Stimulated activated naive B cell treated with anti-CD40 and anti-IgM and Interleukin-4, amounts not matched to agents 10 μg/mL and 1 μg/mL and 100 μg/mL, for 72 hours (primary cell): ENCODE results near the gene BTBD9.

Source experiments
- ATAC-seq, 2 donors: fragments of 150-1000 bp; cut with Tn5 transposase; replicated peaks; 2 replicates each; pipeline ENCODE4 v1.10.0; 2021; ENCODE audit warnings: moderate library complexity in 1 of 2
- DNase-seq: peaks from one replicate; pipeline ENCODE4 v3.0.0; 2021
- H3K27ac Mint-ChIP-seq: one replicate; pipeline ENCODE4 v1.8.0; 2022; ENCODE audit warnings: mild to moderate bottlenecking, mixed read lengths
- H3K27me3 Mint-ChIP-seq, 2 donors: one replicate each; pipeline ENCODE4 v1.8.0; 2022; ENCODE audit warnings: mixed read lengths in 2 of 2
- H3K36me3 Mint-ChIP-seq, 2 donors: one replicate each; pipeline ENCODE4 v1.8.0; 2022; ENCODE audit warnings: mixed read lengths in 2 of 2, mild to moderate bottlenecking in 1 of 2
- H3K4me1 Mint-ChIP-seq, 2 donors: one replicate each; pipeline ENCODE4 v1.8.0; 2022; ENCODE audit warnings: mixed read lengths in 2 of 2, mild to moderate bottlenecking in 1 of 2
- H3K4me3 Mint-ChIP-seq, 2 donors: one replicate each; pipeline ENCODE4 v1.8.0; 2022; ENCODE audit warnings: mild to moderate bottlenecking in 2 of 2, mixed read lengths in 2 of 2, moderate library complexity in 1 of 2
- H3K9me3 Mint-ChIP-seq, 2 donors: one replicate each; pipeline ENCODE4 v1.8.0; 2022; ENCODE audit warnings: mixed read lengths in 2 of 2, mild to moderate bottlenecking in 1 of 2

BTBD9 gene

DNA sequence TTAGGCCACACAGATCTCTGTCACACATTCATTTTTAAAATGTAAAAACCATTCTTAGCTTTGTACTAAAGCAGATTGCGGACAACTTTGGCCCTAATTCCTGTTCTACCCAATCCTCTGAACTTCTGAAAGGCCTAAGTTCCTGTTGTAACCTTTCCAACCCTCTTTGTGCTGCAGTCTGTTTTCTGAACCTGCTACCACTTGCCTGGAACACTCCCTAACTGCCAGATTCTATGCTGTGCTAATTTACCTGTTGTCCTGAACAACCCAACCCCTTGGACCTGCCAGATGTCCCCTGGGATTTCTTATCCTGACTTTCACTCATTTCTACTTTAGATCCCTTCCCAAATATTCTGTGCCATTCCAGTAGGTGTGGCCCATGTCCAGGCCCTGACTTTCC is 421.5 kb downstream of the BTBD9 start:
- H3K9me3 Mint-ChIP-seq = no peaks in the 10 kb centered on the region
- H3K27ac Mint-ChIP-seq = no peak overlapping the region
- ATAC-seq (no peak), DNase-seq (no peak)
- H3K4me3 Mint-ChIP-seq = no peak overlapping the region
- peaks cover 0 to 3% of the 10 kb centered on the region in 2 donors for H3K36me3 Mint-ChIP-seq
- peaks cover 5 to 7% of the 10 kb centered on the region in 2 donors for H3K4me1 Mint-ChIP-seq
- no peaks in the 10 kb centered on the region for H3K27me3 Mint-ChIP-seq

DNA sequence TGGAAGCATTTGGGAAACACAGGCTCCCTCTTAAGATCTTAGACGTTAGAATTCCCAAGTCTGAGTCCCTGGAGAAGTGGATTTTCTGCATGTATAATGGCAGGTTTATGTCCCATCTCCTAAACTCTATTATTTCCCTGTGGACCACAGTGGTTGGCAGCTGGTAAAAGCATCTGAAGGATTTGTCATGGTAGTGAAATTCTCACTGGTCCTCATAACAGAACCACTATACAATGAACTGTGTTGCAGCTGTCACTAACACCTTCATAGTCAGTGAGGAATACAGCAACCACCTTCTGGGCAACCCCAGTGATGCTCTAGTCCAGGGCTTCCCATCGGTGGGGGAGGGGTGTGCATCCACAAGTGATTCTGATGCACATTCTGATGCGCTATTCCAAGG is 423.3 kb downstream of the BTBD9 start:
- Mint-ChIP-seq H3K27ac (peak overlapping the region; percentile 42), H3K27me3 (no peaks in the 10 kb centered on the region), H3K36me3 (peaks cover 0 to 3% of the 10 kb centered on the region in 2 donors), H3K9me3 (no peaks in the 10 kb centered on the region), H3K4me3 (no peak overlapping the region), H3K4me1 (peaks cover 5 to 7% of the 10 kb centered on the region in 2 donors)
- no peak for ATAC-seq
- DNase-seq = no peak

DNA sequence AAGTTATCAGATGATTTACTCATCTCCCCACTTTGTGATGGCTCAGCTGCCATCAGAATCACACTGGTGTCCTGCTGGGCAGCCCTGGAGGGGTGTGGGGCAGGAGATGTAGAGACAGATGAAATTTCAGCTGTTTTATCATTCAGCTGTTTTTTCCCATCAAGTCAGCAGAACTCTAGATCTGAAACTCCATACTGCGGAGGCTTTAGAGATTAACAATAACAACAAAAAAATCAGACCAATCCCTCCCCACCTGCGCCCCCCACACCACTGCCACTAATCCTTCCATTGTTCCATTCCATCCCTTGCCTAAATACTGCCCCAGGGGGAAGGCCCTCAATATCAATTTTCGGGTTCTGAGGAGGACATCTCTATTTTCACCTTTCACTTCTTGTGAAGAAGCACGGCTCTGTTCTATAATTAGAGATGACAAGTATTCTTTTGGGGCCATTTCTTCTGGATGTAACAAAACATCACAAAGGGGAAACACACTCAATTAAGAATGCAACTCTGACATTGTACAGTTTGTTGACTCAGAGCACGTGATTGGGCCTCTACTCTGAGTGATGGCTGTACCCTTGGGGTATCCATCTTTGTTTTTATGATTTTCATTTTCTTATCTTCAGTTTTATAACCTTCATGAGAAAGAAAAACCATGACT is 423.9 kb downstream of the BTBD9 start:
- ATAC-seq = peak; percentile 70 to 84
- Mint-ChIP-seq H3K4me1 (peaks cover 5 to 7% of the 10 kb centered on the region in 2 donors), H3K4me3 (no peak overlapping the region), H3K27ac (peak overlapping the region; percentile 42), H3K27me3 (no peaks in the 10 kb centered on the region), H3K36me3 (no peaks in the 10 kb centered on the region), H3K9me3 (no peaks in the 10 kb centered on the region)
- DNase-seq = no peak

DNA sequence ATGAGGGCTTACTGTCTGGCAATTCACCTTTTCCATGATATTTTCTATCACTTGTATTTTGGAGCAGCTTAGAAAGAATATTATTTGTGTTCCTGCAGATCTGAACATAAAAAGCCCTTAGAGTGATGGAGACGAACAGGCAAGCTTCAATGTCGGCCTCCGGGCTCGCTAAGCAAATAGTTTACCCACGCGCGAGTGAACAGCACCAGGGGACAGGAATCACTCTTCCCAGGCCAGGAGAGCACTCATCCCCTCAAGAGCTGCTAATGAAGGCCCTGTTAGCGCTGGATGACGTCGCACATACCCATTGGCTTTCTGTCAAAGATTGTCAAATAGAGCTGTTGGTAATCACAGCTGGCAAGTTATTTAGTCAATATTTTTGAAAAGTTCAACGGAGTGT is 424.5 kb downstream of the BTBD9 start:
- H3K27me3 Mint-ChIP-seq = no peaks in the 10 kb centered on the region
- H3K27ac Mint-ChIP-seq = no peak overlapping the region
- peaks cover 7% of the 10 kb centered on the region in 2 donors for H3K4me1 Mint-ChIP-seq
- H3K36me3 Mint-ChIP-seq = no peaks in the 10 kb centered on the region
- DNase-seq = no peak
- no peak for ATAC-seq
- no peak overlapping the region for H3K4me3 Mint-ChIP-seq
- no peaks in the 10 kb centered on the region for H3K9me3 Mint-ChIP-seq

DNA sequence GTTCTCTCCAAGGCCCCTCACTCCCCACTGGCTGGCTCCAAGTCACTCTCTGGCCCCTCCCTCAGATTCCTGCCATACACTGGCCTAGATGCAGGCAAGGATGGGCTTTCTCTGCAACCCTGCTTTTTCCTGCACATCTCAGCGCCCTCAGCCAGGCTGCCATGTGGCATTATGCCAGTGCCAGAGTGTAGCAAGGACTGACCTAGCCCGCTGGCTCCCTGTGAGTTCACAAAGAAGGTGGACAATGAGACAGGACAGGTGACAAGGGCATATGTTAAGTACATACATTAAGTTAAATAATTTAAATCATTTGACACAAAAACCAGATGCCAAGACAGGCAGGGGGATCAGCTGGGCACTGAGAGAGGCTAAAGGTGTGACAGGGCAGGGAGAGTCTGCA is 425.6 kb downstream of the BTBD9 start:
- no peak for ATAC-seq
- no peaks in the 10 kb centered on the region for H3K9me3 Mint-ChIP-seq
- peaks cover 8 to 12% of the 10 kb centered on the region in 2 donors for H3K4me1 Mint-ChIP-seq
- no peaks in the 10 kb centered on the region for H3K36me3 Mint-ChIP-seq
- H3K27ac Mint-ChIP-seq = peak overlapping the region; percentile 39
- no peak for DNase-seq
- H3K27me3 Mint-ChIP-seq = no peaks in the 10 kb centered on the region
- H3K4me3 Mint-ChIP-seq = peak overlapping the region in 1 of 2 donors; percentile 22

DNA sequence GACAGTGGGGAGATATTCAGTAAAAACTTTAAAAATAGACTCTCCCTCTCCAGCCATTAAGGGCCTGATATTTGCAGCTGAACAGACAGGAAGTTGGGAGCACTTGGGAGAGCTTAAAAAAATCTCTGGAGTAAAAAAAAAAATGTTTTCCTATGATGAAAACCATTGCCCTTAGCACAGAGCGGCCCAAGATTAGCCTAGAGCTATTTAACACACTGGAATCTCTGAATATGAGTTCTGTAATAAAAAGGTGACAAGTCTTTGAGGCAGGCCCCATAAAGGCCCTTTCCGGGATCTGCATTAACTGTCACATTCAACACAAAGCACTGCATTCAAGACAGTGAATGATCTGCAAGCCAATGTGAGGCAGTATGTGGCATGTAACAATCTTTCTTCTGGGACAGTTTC is 426.5 kb downstream of the BTBD9 start:
- no peak for DNase-seq

DNA sequence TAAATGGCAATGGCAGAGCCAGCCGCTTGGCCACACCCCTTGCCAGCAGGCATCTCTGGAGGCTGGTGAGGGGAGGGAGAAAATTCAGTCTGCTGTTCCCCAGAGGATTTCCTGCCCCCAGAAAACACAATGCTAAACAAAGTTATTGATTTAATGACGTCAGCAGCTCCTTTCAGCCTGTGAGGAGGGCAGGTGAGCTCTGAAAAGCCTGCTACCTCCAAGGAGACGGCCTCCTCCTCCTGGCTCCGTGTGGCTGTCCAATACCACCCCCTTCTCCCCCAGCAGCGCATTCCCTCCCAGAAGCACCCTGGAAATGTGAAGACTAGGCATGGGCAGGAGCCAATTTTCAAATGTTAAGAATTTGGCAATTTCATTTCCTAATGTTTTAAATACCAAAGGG is 427.1 kb downstream of the BTBD9 start:
- H3K9me3 Mint-ChIP-seq = no peaks in the 10 kb centered on the region
- H3K27ac Mint-ChIP-seq = no peak overlapping the region
- ATAC-seq (no peak), DNase-seq (no peak)
- no peaks in the 10 kb centered on the region for H3K36me3 Mint-ChIP-seq
- no peaks in the 10 kb centered on the region for H3K27me3 Mint-ChIP-seq
- peaks cover 8 to 12% of the 10 kb centered on the region in 2 donors for H3K4me1 Mint-ChIP-seq
- H3K4me3 Mint-ChIP-seq = no peak overlapping the region

More for the DNA sequence above, 426.5 kb downstream of the BTBD9 start:
- no peak overlapping the region for H3K4me3 Mint-ChIP-seq
- no peaks in the 10 kb centered on the region for H3K36me3 Mint-ChIP-seq
- H3K9me3 Mint-ChIP-seq = no peaks in the 10 kb centered on the region
- H3K27me3 Mint-ChIP-seq = no peaks in the 10 kb centered on the region
- ATAC-seq = no peak
- no peak overlapping the region for H3K27ac Mint-ChIP-seq
- peaks cover 8 to 12% of the 10 kb centered on the region in 2 donors for H3K4me1 Mint-ChIP-seq

DNA sequence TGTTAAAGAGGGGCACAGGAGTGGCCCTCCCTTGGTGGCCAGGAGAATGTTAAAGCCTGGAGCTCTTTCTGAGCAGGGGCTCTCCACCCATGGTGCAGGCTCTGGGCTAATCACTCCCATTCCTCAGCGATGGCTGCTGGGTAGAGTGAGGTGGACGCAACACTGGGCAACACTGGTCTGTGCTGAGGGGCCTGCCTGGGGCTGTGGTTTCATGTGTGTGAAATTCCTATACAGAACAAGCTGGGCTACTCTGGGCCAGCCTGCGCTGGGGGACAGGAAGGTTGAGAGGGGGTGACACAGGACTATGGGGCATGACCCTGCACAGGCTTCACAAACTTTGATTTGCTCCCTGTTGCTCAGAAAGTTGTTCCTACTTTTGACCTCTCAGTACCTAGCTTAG is 427.6 kb downstream of the BTBD9 start:
- Mint-ChIP-seq H3K4me1 (peaks cover 8 to 12% of the 10 kb centered on the region in 2 donors), H3K36me3 (no peaks in the 10 kb centered on the region), H3K27ac (no peak overlapping the region), H3K9me3 (no peaks in the 10 kb centered on the region), H3K4me3 (no peak overlapping the region), H3K27me3 (no peaks in the 10 kb centered on the region)
- no peak for ATAC-seq
- DNase-seq = no peak

DNA sequence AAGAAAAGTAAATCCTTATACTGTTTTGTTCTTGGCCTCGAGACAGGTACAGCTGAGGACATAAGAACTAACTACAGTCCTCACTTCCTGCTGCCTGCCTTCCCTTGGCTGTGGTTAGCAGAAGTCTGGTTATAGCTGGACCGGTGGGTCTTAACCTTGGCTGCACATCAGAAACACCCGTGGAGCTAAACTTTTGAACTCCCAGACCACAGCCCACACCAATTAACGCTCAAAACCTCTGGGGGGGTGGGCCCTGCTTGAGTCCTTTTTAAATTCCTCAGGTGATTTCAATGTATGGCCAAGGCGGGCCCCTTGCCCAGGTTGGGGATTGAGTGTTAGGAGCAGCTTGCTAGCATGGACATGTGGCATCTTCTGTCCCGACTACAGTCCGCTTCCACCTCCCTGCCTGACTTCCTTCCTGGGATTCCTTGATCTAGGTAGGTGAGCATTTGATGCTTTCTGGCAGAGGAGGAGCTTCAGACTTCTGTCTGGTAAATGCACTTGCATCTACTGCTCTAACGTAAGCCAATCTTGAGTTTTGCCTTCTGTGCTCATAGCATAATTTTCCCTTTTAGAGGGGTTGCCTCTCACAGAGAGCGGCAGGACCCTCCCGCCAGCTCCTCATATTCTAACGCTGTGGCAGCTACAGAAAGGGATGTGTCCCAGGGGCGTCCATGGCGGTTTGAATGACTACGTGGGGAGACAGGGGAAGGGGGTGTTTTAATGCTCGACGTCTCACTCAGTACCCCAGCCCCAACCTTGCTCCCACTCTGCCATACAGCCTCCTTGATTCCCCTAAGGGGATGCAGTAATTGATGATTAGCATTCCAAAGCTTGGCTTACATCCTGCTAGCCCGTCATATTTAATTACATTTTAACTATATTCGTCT is 430.1 kb downstream of the BTBD9 start:
- Mint-ChIP-seq H3K27ac (no peak overlapping the region), H3K9me3 (no peaks in the 10 kb centered on the region)
- no peak for DNase-seq

DNA sequence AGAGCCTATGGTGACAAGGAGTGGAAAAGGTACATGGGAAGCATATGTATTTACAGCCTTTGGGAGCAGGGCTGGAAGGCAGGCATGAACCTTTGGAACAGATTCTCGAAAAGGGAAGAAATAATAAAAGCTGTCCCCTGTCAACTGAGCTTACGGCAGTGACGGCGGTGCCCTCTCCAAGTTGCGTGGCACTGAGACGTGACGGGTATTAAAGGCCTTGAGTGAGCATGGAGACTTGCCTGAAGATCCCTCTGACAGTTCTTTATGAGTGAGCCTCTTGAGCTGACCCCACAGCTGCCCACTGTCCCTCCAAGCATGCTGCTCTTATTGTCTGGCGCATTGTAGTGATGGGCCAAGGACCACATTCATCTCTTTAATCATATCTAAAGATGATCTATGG is 431.7 kb downstream of the BTBD9 start:
- Mint-ChIP-seq H3K4me1 (peaks cover 3 to 6% of the 10 kb centered on the region in 2 donors), H3K27me3 (no peaks in the 10 kb centered on the region), H3K9me3 (no peaks in the 10 kb centered on the region), H3K4me3 (no peak overlapping the region), H3K27ac (no peak overlapping the region), H3K36me3 (peaks cover 9 to 12% of the 10 kb centered on the region in 2 donors)
- DNase-seq (no peak), ATAC-seq (no peak)

More for the DNA sequence above, 430.1 kb downstream of the BTBD9 start:
- no peak for ATAC-seq
- H3K27me3 Mint-ChIP-seq = no peaks in the 10 kb centered on the region
- peaks cover 2 to 9% of the 10 kb centered on the region in 2 donors for H3K36me3 Mint-ChIP-seq
- H3K4me3 Mint-ChIP-seq = no peak overlapping the region
- H3K4me1 Mint-ChIP-seq = peaks cover 3 to 6% of the 10 kb centered on the region in 2 donors

DNA sequence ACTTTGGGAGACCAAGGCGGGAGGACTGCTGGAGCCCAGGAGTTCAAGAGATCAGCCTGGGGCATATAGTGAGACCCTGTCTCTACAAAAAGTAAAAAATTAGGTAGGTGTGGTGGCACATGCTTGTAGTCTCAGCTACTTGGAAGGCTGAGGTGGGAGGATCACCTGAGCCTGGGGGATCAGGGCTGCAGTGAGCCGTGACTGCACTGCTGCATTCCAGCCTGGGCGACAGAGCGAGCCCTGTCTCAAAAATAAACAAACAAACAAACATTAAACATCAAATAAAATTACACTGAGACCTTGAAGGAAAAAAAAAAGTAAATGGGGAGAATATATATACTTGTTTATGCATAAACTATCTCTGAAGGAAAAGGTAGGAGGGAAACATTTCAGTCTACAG is 432.4 kb downstream of the BTBD9 start:
- Mint-ChIP-seq H3K4me1 (peaks cover 3 to 6% of the 10 kb centered on the region in 2 donors), H3K27me3 (no peaks in the 10 kb centered on the region), H3K36me3 (peaks cover 9 to 12% of the 10 kb centered on the region in 2 donors), H3K27ac (no peak overlapping the region), H3K4me3 (no peak overlapping the region), H3K9me3 (no peaks in the 10 kb centered on the region)
- ATAC-seq (no peak), DNase-seq (no peak)

DNA sequence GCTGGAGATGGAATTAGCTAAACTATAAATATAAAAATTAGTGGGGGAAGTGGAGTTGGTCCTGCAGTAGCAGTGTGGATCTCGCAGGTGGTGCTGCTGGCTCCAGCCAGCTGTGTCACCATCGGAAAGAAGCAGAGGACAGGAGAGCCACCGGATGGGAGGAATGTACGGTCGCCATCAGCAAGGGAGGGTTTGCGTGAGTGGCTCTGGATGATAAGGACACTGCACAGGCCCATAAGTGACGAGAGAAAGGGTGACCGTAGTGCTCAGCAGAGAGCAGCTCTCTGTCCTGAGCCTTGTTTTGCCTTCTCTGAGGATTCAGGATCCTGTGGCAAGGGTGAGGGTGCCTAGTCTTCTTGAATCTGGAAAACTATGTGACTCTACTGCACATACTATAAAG is 441.5 kb downstream of the BTBD9 start:
- ATAC-seq = no peak
- Mint-ChIP-seq H3K4me3 (no peak overlapping the region), H3K36me3 (peaks cover 10 to 11% of the 10 kb centered on the region in 2 donors), H3K27ac (no peak overlapping the region), H3K4me1 (peaks cover 7 to 8% of the 10 kb centered on the region in 2 donors), H3K27me3 (no peaks in the 10 kb centered on the region), H3K9me3 (peaks cover 0 to 6% of the 10 kb centered on the region in 2 donors)
- DNase-seq = no peak

DNA sequence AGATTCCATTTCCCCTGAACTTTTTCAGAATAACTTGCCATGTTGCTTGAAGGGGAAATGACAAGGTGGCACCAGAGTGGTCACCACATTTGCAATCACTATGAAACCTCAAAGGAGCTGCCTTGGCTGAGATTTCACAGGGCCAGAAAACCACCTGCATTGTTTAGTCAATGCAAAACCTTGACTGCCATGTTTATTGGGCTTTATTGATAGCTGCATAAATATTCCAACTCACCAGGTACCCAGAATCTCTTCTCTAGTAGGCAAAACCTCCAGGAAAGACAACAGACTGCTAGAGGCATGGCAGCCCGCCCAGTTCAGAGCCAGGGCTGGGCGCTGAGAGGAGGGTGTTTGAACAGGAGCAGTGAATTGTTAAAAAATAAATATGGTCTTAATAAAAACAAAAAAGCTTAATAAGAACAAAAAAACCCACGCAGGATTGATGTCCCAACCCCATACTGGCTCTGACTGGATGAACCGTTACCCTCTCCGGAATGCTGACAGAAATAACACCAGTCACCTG is 444.6 kb downstream of the BTBD9 start:
- H3K36me3 Mint-ChIP-seq = peaks cover 12% of the 10 kb centered on the region in 2 donors
- peaks cover 3 to 4% of the 10 kb centered on the region in 2 donors for H3K4me1 Mint-ChIP-seq
- DNase-seq = no peak
- no peak overlapping the region for H3K27ac Mint-ChIP-seq
- no peak for ATAC-seq
- H3K9me3 Mint-ChIP-seq = no peaks in the 10 kb centered on the region
- H3K4me3 Mint-ChIP-seq = no peak overlapping the region
- H3K27me3 Mint-ChIP-seq = no peaks in the 10 kb centered on the region

DNA sequence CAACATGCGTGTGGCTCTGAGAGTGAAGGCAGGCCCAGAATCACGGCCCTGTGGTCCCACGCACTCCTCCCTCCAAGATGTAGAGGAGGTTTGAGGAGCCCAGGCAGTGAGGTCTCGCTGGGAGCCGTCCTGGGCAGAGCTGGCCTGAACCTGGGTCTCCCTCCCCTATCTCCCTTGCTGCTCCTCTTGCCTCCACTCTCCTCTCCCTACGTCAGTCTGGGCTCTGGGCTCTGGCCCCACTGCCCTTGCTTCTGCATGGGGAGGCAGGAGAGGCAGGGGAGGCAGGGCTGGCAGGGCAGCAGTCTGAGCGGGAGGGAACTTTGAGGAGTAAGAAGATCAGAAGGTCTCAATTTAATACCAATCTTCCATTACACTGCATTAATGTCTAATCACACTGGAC is 445.1 kb downstream of the BTBD9 start:
- Mint-ChIP-seq H3K27ac (no peak overlapping the region), H3K4me1 (peaks cover 0 to 1% of the 10 kb centered on the region in 2 donors), H3K4me3 (no peak overlapping the region), H3K36me3 (peaks cover 12% of the 10 kb centered on the region in 2 donors), H3K27me3 (no peaks in the 10 kb centered on the region), H3K9me3 (no peaks in the 10 kb centered on the region)
- ATAC-seq (no peak), DNase-seq (no peak)

DNA sequence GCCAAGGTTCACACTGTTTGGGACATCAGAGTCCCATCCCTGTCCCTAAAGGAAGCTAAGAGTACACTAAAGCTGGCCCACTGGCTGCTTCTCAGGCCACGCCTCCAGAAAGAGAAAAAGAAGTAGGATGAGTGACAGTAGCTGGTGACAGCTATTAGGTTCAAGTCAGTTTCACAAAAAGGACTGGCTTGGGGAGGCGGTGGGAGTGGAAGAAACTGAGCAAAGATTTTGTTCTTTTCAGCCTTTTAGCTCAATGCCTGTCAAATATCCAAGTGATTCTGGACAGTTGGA is 445.5 kb downstream of the BTBD9 start:
- Mint-ChIP-seq H3K4me3 (no peak overlapping the region), H3K4me1 (peaks cover 0 to 1% of the 10 kb centered on the region in 2 donors), H3K27me3 (no peaks in the 10 kb centered on the region), H3K36me3 (peaks cover 12% of the 10 kb centered on the region in 2 donors), H3K27ac (no peak overlapping the region), H3K9me3 (no peaks in the 10 kb centered on the region)
- ATAC-seq (no peak), DNase-seq (no peak)
